ENCODE data around the gene OSTN. TPM values are rescaled to one million over a fixed set of nuclear protein-coding genes. Genes with fewer than 3 reads are reported as not detected.

OSTN gene
- total and polyA plus RNA-seq, 2 donors (not counting 3 experiments of a cell fraction or from before 2014, with no cell fraction given): not detected

DNA sequence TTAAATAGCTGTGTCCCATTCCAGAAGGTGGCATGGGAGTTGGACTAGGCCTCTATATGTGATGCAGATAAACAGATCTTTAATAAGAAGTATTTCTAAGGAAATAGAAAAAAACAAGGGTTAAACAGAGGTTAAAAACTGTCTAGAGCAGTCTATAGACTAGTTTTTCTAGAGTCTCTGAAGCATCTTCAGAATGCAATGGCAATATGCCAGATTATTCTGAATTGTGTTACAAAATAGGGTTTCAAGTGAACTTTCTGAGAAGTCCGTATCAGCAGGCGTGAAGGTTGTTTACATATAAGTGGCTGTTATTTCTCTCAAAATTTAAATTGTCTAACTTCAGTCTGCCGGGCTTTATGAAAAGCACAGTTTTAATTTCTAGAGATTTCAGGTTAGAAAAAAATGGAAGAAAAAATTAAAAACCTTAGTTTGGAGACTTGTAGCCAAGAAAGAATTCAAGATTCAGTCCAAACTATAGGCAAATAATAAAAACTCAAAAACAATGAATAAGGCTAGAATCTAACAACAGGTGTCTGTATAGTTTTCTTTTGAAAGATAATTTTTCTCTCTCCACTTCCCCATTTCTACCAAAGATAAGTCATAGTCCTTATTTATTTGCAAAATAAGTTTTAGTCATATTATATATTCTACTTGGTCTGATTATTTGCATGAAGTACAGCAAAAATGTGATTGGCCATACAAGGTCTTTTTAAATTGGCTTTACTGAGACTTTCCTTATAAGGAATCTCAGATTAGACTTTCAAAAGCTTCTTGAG lies 55.2 kb downstream of the OSTN start:
- no peaks in the 10 kb centered on the region for H3K4me1 ChIP-seq (ENCODE audit: control insufficient read depth, extremely low read depth, insufficient read depth, low read length)
- BruUV-seq (replicated peaks): no TSS peak
- H3K4me2 ChIP-seq (ENCODE audit: insufficient read depth, low read length): no peak overlapping the region
- DNase-seq (ENCODE audit: low read depth, low spot score) (no peak), FAIRE-seq (no peak)
- ChIA-PET CTCF (interaction anchor here (0.9 to 1.5 kb wide), 2 partner anchors 10 to 76 kb away, joined by 3 to 8 read pairs; partner anchors contain the start of gene UTS2B), POLR2A (no interaction called here)
- TF ChIP-seq, protein P1, sequence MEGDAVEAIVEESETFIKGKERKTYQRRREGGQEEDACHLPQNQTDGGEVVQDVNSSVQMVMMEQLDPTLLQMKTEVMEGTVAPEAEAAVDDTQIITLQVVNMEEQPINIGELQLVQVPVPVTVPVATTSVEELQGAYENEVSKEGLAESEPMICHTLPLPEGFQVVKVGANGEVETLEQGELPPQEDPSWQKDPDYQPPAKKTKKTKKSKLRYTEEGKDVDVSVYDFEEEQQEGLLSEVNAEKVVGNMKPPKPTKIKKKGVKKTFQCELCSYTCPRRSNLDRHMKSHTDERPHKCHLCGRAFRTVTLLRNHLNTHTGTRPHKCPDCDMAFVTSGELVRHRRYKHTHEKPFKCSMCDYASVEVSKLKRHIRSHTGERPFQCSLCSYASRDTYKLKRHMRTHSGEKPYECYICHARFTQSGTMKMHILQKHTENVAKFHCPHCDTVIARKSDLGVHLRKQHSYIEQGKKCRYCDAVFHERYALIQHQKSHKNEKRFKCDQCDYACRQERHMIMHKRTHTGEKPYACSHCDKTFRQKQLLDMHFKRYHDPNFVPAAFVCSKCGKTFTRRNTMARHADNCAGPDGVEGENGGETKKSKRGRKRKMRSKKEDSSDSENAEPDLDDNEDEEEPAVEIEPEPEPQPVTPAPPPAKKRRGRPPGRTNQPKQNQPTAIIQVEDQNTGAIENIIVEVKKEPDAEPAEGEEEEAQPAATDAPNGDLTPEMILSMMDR (IDR thresholded peaks at IDR 0.05; ENCODE audit: extremely low read depth in 1 of 2, insufficient read depth in 1 of 2, low read depth in 1 of 2, low read length in 2 of 2): no peak
- TF ChIP-seq JUN (IDR thresholded peaks at IDR 0.05; ENCODE audit: borderline replicate concordance, insufficient read depth, insufficient read length, low read depth) (no peak), MYC (IDR thresholded peaks at IDR 0.05; ENCODE audit: low read depth, low read length) (no peak), POLR2AphosphoS5 (IDR thresholded peaks at IDR 0.05; ENCODE audit: insufficient read depth, low read depth, low read length) (no peak), POLR2A (IDR thresholded peaks at IDR 0.05; ENCODE audit: low read depth, low read length) (no peak), GATA2 (IDR thresholded peaks at IDR 0.05; ENCODE audit: insufficient read depth, insufficient read length, low read depth, low read length) (no peak)
- no peak overlapping the region for H2AFZ ChIP-seq (ENCODE audit: low read depth, low read length)
- H3K36me3 ChIP-seq (ENCODE audit: control insufficient read depth in 2 of 2, extremely low read depth in 1 of 2, insufficient read depth in 2 of 2, low read length in 2 of 2): no peaks in the 10 kb centered on the region
- no peaks in the 10 kb centered on the region for H4K20me1 ChIP-seq (replicated peaks; ENCODE audit: control insufficient read depth, extremely low read depth, insufficient read depth, low read length)
- dilution Hi-C loops (cut with MboI; ENCODE audit: extremely low pct_ligation_motif_present, low sequenced_read_pairs): no loop called here
- H3K79me2 ChIP-seq (ENCODE audit: control insufficient read depth, insufficient read depth, low read length): no peaks in the 10 kb centered on the region
- no peak overlapping the region for H3K4me3 ChIP-seq (replicated peaks in 1 of 3; ENCODE audit: insufficient read depth in 1 of 3, low read depth in 1 of 3, low read length in 3 of 3)
- no peaks in the 10 kb centered on the region for H3K9me3 ChIP-seq (replicated peaks; ENCODE audit: control insufficient read depth, insufficient read depth, low read length)
- no peak overlapping the region for H3K27ac ChIP-seq (ENCODE audit: insufficient read depth, low read depth, low read length)
- intact Hi-C loops (cut with micrococcal nuclease): no loop called here
- no peak overlapping the region for H3K9ac ChIP-seq (replicated peaks; ENCODE audit: extremely low read depth, insufficient read depth, low read length)
- no peaks in the 10 kb centered on the region for H3K27me3 ChIP-seq (ENCODE audit: control insufficient read depth in 2 of 2, insufficient read depth in 2 of 2, low read length in 2 of 2)
- H3K9me1 ChIP-seq (replicated peaks; ENCODE audit: control insufficient read depth, extremely low read depth, insufficient read depth, low read length): no peaks in the 10 kb centered on the region

Data from endothelial cell of umbilical vein (primary cell).